Activated T-helper 1 cell treated with anti-CD3 and anti-CD28 coated beads, Interleukin-2, amount 50 U/mL, for 16 hours (primary cell): ENCODE measurements around the gene YWHAB.
"Not testable (repeated sequence)": the region's sequence is repeated elsewhere in the genome, so short reads cannot be mapped to it uniquely, and the experiment has no call there.

Experiments
- DNase-seq, 2 donors: peaks; one replicate each; pipeline ENCODE4 v3.0.0-alpha.2; 2020; ENCODE audit warnings: low read depth in 1 of 2, low spot score in 1 of 2

The YWHAB gene

GRCh38 chr20:44885392-44886265 is at the start of gene YWHAB:
Gene YWHAB, plus strand, starts transcription at chr20:44885705. Its CDS starts 15,829 bp downstream, at chr20:44901534.
- DNase-seq: peak; percentile 97 to 98

- no peak for DNase-seq
Observed at GRCh38 chr20:44836601-44837120, 48.8 kb upstream of the YWHAB start.

GRCh38 chr20:44837946-44838345 is 47.6 kb upstream of the YWHAB start:
- no peak for DNase-seq

- no peak for DNase-seq
Observed at GRCh38 chr20:44838521-44838920, 47.0 kb upstream of the YWHAB start.

- no peak for DNase-seq
Observed at GRCh38 chr20:44839481-44839880, 46.0 kb upstream of the YWHAB start.

- DNase-seq: no peak
Observed at GRCh38 chr20:44840826-44841225, 44.7 kb upstream of the YWHAB start.

GRCh38 chr20:44841955-44842354 is 43.5 kb upstream of the YWHAB start:
- DNase-seq: no peak

- DNase-seq: no peak
Observed at GRCh38 chr20:44843876-44844275, 41.6 kb upstream of the YWHAB start.

- DNase-seq: no peak
Observed at GRCh38 chr20:44848254-44849015, 37.1 kb upstream of the YWHAB start.

GRCh38 chr20:44849703-44850102 is 35.8 kb upstream of the YWHAB start:
- no peak for DNase-seq

GRCh38 chr20:44850272-44850671 is 35.2 kb upstream of the YWHAB start:
- no peak for DNase-seq

GRCh38 chr20:44850837-44851236 is 34.7 kb upstream of the YWHAB start:
- no peak for DNase-seq

- DNase-seq: no peak
Observed at GRCh38 chr20:44851545-44851944, 34.0 kb upstream of the YWHAB start.

GRCh38 chr20:44856442-44856841 is 29.1 kb upstream of the YWHAB start:
- no peak for DNase-seq

- no peak for DNase-seq
Observed at GRCh38 chr20:44856856-44857448, 28.6 kb upstream of the YWHAB start.

GRCh38 chr20:44858606-44859360 is 26.7 kb upstream of the YWHAB start:
- DNase-seq: no peak

- DNase-seq: no peak
Observed at GRCh38 chr20:44861531-44862006, 23.9 kb upstream of the YWHAB start.

GRCh38 chr20:44862286-44862685 is 23.2 kb upstream of the YWHAB start:
- no peak for DNase-seq

GRCh38 chr20:44863365-44864084 is 22.0 kb upstream of the YWHAB start:
- DNase-seq: not testable (repeated sequence)

GRCh38 chr20:44864493-44864892 is 21.0 kb upstream of the YWHAB start:
- DNase-seq: not testable (repeated sequence)
